Effector CD4-positive, alpha-beta T cell (primary cell): ENCODE measurements around the gene SLC9B1.
"Not testable (repeated sequence)": the region's sequence is repeated elsewhere in the genome, so short reads cannot be mapped to it uniquely, and the experiment has no call there.

ENCODE experiments used
- DNase-seq: peaks from one replicate; pipeline ENCODE4 v3.0.0-alpha.2; 2020

Gene SLC9B1

DNA sequence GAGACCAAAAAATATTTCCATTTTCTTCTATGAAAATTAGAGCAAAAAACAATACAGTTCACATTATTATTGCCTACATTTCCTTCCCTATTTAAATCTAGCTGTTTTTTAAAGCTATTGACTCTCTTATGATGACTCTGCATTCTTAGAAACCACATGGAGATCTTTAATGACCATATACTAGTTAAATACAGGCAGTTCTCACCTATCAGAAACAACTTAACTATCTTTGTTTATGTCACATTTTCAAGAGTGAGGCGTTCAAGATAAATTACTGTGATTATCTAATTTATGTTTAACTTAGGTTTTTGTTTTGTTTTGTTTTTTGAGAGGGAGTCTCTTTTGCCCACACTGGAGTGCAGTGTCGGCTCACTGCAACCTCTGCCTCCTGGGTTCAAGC lies 147.7 kb downstream of the SLC9B1 start:
- DNase-seq, result no peak

DNA sequence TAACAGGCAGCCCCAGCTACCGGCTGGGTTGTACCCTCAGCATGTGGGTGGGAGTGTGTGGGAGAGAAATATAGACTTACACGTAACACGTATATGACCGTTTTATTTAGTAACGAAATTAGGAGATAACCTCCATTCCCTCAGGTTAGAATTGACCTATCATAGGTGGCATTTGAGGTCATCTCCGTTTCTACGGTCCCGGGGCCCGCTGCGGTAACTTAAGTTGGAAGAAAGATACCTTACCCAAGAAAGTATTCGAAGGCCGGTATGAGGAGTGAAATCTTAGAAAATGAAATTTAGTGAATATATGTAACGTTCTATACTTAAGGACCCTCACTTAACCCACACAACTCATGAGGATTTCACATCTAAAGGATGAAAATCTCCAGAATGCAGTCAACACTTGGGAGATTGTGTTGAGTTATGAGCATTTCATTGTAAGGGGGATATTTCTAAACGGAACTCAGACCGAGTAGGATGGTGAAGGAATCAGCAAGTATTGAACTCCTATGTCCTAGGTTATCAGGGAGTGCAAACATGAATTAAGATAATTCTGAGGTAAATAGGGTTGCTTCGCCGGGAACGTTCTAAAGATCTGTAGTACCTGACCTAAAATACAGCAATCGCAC lies 149.8 kb downstream of the SLC9B1 start:
- DNase-seq, result peak; percentile 7

DNA sequence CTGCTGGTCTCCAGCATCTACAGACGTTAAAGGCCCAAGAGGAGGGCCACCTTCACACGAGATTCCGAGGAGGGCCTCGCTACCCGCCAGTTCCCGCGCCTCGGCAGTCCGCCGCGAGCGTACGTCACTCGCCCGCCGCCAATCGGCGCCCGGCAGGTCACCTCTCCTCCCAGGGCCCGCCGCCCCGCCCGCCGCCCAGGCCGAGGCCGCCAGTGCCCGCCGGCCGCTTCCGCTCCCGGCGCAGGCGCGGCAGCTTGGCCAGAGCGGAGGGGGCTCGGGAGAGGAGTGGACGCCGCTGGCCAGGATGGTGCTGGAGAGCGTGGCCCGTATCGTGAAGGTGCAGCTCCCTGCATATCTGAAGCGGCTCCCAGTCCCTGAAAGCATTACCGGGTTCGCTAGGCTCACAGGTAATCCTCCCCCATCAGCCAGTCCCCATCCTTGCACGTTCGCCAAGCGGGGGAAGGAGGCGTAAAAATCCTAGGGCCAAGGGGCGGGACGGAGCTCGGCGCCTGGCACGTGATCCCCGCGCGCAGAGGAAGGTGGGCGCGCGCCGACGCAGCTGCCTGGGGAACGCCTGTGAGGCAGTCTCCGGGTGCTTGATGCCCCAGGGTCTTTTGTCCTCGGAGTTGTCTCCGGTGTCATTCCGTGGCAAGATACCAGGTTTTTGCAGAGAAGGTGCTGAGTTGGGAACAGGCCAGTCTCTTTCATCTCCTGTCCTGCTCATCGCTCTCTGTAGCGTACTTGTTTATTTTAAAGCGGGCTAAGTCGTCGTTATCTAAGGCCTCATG lies 150.5 kb downstream of the SLC9B1 start, which contains the start of gene CISD2:
TSS of gene CISD2 (plus strand) at position 212 of the 788 bp plus-strand sequence. CDS start at position 305, 93 bp downstream.
- DNase-seq, result peak; percentile 86

DNA sequence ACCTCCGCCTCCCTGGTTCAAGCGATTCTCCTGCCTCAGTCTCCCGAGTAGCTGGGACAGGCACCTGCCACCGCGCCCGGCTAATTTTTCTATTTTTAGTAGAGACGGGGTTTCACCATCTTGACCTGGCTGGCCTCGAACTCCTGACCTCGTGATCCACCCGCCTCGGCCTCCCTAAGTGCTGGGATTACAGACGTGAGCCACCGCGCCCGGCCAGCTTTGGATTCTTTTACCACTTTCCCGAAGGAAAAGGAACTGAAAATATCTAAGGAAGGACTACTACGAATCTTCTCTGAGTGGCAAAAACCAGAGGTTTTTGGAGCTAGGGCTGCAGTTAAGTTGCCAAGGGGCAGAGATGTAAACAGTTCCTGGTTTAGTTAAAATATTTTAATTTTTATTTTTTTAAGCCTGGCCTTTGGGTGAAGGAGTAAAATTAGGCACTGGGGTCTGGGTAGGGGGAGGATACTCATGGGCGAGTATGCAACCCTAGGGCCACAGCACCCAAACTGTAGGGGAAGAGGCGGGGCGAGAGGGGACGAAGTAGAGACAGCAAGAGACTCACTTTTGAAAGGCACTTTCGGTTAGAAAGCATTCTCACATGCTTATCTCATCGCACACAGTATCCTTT lies 151.2 kb downstream of the SLC9B1 start:
- DNase-seq, result peak; percentile 2

GRCh38 chr4:102867278-102868152 lies 152.0 kb downstream of the SLC9B1 start:
- no peak for DNase-seq

- not testable (repeated sequence) for DNase-seq
Observed at GRCh38 chr4:102865327-102865726, 154.2 kb downstream of the SLC9B1 start.

DNA sequence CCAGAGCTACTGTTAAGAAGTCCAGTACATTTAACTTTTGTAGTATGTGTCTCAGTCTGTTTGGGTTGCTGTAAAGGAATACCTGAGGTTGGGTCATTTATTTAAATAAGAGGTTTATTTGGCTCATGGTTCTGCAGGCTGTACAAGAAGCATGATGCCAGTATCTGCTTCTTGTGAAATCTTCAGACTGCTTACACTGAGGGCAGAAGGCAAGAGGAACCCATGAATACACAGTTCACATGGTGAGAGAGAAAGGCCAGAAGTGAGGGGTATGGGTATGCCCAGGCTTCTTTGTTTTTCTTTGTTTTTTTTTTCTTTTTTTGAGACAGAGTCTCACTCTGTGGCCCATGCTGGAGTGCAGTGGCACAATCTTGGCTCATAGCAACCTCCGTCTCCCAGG lies 156.8 kb downstream of the SLC9B1 start:
- no peak for DNase-seq

GRCh38 chr4:102862016-102862415 lies 157.5 kb downstream of the SLC9B1 start:
- no peak for DNase-seq

DNA sequence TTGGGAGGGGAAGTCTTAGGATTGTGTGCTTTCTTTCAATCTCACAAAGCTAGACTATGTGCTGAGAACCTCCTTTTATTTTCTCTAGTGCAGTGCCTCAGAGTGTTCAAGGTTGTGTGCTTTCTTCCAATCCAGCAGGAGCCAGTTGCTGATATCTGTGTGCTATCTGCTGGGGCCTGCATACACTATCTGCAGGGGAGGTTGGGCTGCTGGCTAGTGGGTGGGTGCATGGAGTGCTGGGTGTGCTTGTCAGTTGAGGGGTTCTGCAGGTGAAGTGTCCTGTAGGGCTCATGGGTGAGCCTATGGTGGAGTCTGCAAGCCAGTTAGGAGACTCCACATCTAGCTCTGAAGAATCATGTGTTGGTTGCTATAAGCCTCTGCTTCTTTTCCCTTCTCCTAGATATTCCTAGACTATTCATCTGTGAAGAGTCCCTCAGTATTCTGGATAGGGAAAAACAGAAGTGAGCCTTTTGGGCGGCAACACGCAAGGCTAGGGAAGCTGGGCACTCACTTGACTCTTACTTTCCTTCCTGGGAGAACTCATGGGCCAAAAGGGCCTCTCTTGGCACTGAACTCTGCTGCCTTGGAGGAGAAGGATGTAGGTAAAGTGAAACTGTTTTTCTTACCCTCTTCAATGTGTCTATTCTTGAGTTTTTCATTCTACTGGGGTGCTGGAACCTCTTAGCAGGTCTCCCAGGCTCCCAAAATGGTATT lies 158.7 kb downstream of the SLC9B1 start:
- no peak for DNase-seq

GRCh38 chr4:102858828-102859464 lies 160.6 kb downstream of the SLC9B1 start:
- DNase-seq, result no peak
